Adrenal gland (tissue), 5 donors: ENCODE results near the gene CADM1.

Source experiments
- CTCF ChIP-seq, 6 experiments: fragments of 450-650 bp in 4 of 6; fragments of 200-600 bp in 2 of 6; sonication (generic) in 1 of 6; IDR thresholded peaks; 1 replicate in 5 of 6; 2 replicates in 1 of 6; pipeline versions ENCODE4 v1.5.1 to v1.8.0; 2016 to 2021; ENCODE audit warnings: antibody characterized with exemption in 6 of 6, mild to moderate bottlenecking in 2 of 6, moderate library complexity in 1 of 6
- POLR2A ChIP-seq, 2 donors: fragments of 450-650 bp; IDR thresholded peaks; one replicate each; pipeline ENCODE4 v1.6.1; 2017; ENCODE audit warnings: antibody characterized with exemption in 2 of 2, mild to moderate bottlenecking in 2 of 2, moderate library complexity in 1 of 2
- donor health status: DM: no; HTN: no; CAD: no.

GRCh38 chr11:115340874-115341273 is 163.3 kb downstream of the CADM1 start:
- TF ChIP-seq POLR2A (IDR thresholded peaks at IDR 0.05) (no peak), CTCF (IDR thresholded peaks at IDR 0.05) (no peak)
